ENCODE data around the gene IBSP. TPM values are rescaled to one million over a fixed set of nuclear protein-coding genes. Genes with fewer than 3 reads are reported as not detected.

IBSP gene
- total RNA-seq = not detected
- not detected for polyA plus RNA-seq
- 0 reads per million in 6 experiments for total RNA-seq

- Mint-ChIP-seq H3K27ac (no peak within 1 kb of the TSS), H3K27me3 (peaks cover 0 to 6% (median 0%) of the 10 kb centered on the region in 5 donors), H3K4me1 (no peaks in the 10 kb centered on the region), H3K4me3 (no peak within 1 kb of the TSS), H3K36me3 (no peaks in the 10 kb centered on the region), H3K9me3 (no peaks in the 10 kb centered on the region)
- POLR2A ChIA-PET = no interaction called here
- ATAC-seq (no peak), DNase-seq (no peak)
Observed at GRCh38 chr4:87799301-87800113, at the start of gene IBSP. Gene IBSP (plus strand): TSS chr4:87799554. CDS start chr4:87802362, 2,808 bp downstream.

- no peak overlapping the region for H3K4me3 Mint-ChIP-seq
- DNase-seq = no peak
- POLR2A ChIA-PET = no interaction called here
- H3K9me3 Mint-ChIP-seq = peaks cover 0 to 17% (median 6%) of the 10 kb centered on the region in 9 donors
- H3K36me3 Mint-ChIP-seq = peaks cover 0 to 4% (median 0%) of the 10 kb centered on the region in 3 donors
- ATAC-seq = no peak
- H3K4me1 Mint-ChIP-seq = no peaks in the 10 kb centered on the region
- H3K27me3 Mint-ChIP-seq = peaks cover 0 to 15% (median under 1%) of the 10 kb centered on the region in 5 donors
- no peak overlapping the region for H3K27ac Mint-ChIP-seq
Observed at GRCh38 chr4:87749883-87750282, 49.5 kb upstream of the IBSP start.

- Mint-ChIP-seq H3K27me3 (peaks cover 2 to 8% (median 5%) of the 10 kb centered on the region in 5 donors), H3K36me3 (no peaks in the 10 kb centered on the region), H3K27ac (no peak overlapping the region), H3K4me1 (no peaks in the 10 kb centered on the region), H3K9me3 (peaks cover 0 to 5% (median 0%) of the 10 kb centered on the region in 9 donors), H3K4me3 (no peak overlapping the region)
- POLR2A ChIA-PET = no interaction called here
- DNase-seq (no peak), ATAC-seq (no peak)
Observed at GRCh38 chr4:87758270-87758669, 41.1 kb upstream of the IBSP start.

- peaks cover 2 to 8% (median 5%) of the 10 kb centered on the region in 5 donors for H3K27me3 Mint-ChIP-seq
- H3K4me1 Mint-ChIP-seq = no peaks in the 10 kb centered on the region
- ATAC-seq (no peak), DNase-seq (no peak)
- H3K9me3 Mint-ChIP-seq = peaks cover 0 to 11% (median 2%) of the 10 kb centered on the region in 9 donors
- H3K4me3 Mint-ChIP-seq = no peak overlapping the region
- POLR2A ChIA-PET = no interaction called here
- H3K36me3 Mint-ChIP-seq = no peaks in the 10 kb centered on the region
- no peak overlapping the region for H3K27ac Mint-ChIP-seq
Observed at GRCh38 chr4:87762311-87762710, 37.0 kb upstream of the IBSP start.

GRCh38 chr4:87781569-87781968, 17.8 kb upstream of the IBSP start:
- H3K27ac Mint-ChIP-seq = no peak overlapping the region
- POLR2A ChIA-PET = no interaction called here
- H3K4me1 Mint-ChIP-seq = no peaks in the 10 kb centered on the region
- H3K9me3 Mint-ChIP-seq = peaks cover 0 to 2% (median 0%) of the 10 kb centered on the region in 9 donors
- no peak for ATAC-seq
- DNase-seq = no peak
- H3K27me3 Mint-ChIP-seq = peaks cover 0 to 6% (median 0%) of the 10 kb centered on the region in 5 donors
- H3K4me3 Mint-ChIP-seq = no peak overlapping the region
- no peaks in the 10 kb centered on the region for H3K36me3 Mint-ChIP-seq

GRCh38 chr4:87783781-87784180, 15.6 kb upstream of the IBSP start:
- Mint-ChIP-seq H3K36me3 (no peaks in the 10 kb centered on the region), H3K4me3 (no peak overlapping the region), H3K9me3 (peaks cover 0 to 2% (median 0%) of the 10 kb centered on the region in 9 donors), H3K27ac (no peak overlapping the region), H3K27me3 (peaks cover 0 to 3% (median 0%) of the 10 kb centered on the region in 5 donors), H3K4me1 (no peaks in the 10 kb centered on the region)
- POLR2A ChIA-PET = no interaction called here
- no peak for DNase-seq
- ATAC-seq = no peak

- Mint-ChIP-seq H3K27ac (no peak overlapping the region), H3K9me3 (no peaks in the 10 kb centered on the region), H3K27me3 (peaks cover 0 to 2% (median 0%) of the 10 kb centered on the region in 5 donors), H3K36me3 (no peaks in the 10 kb centered on the region), H3K4me1 (no peaks in the 10 kb centered on the region), H3K4me3 (no peak overlapping the region)
- ATAC-seq = no peak
- POLR2A ChIA-PET = no interaction called here
- no peak for DNase-seq
Observed at GRCh38 chr4:87785731-87786509, 13.4 kb upstream of the IBSP start.

- ATAC-seq = no peak
- Mint-ChIP-seq H3K4me1 (no peaks in the 10 kb centered on the region), H3K4me3 (no peak overlapping the region), H3K27me3 (no peaks in the 10 kb centered on the region), H3K9me3 (no peaks in the 10 kb centered on the region), H3K27ac (no peak overlapping the region), H3K36me3 (no peaks in the 10 kb centered on the region)
- POLR2A ChIA-PET = no interaction called here
- DNase-seq = no peak
Observed at GRCh38 chr4:87802858-87803257, 3.5 kb downstream of the IBSP start.

- DNase-seq (no peak), ATAC-seq (no peak)
- Mint-ChIP-seq H3K36me3 (no peaks in the 10 kb centered on the region), H3K27ac (no peak overlapping the region), H3K9me3 (no peaks in the 10 kb centered on the region), H3K4me3 (no peak overlapping the region), H3K27me3 (no peaks in the 10 kb centered on the region), H3K4me1 (no peaks in the 10 kb centered on the region)
- POLR2A ChIA-PET = no interaction called here
Observed at GRCh38 chr4:87803421-87803820, 4.1 kb downstream of the IBSP start.

GRCh38 chr4:87804871-87805270, 5.5 kb downstream of the IBSP start:
- no peak overlapping the region for H3K4me3 Mint-ChIP-seq
- POLR2A ChIA-PET = no interaction called here
- no peak overlapping the region for H3K27ac Mint-ChIP-seq
- ATAC-seq (no peak), DNase-seq (no peak)
- H3K9me3 Mint-ChIP-seq = no peaks in the 10 kb centered on the region
- no peaks in the 10 kb centered on the region for H3K4me1 Mint-ChIP-seq
- no peaks in the 10 kb centered on the region for H3K36me3 Mint-ChIP-seq
- H3K27me3 Mint-ChIP-seq = no peaks in the 10 kb centered on the region

- DNase-seq (no peak), ATAC-seq (no peak)
- peaks cover 0 to under 1% (median 0%) of the 10 kb centered on the region in 5 donors for H3K27me3 Mint-ChIP-seq
- H3K4me1 Mint-ChIP-seq = no peaks in the 10 kb centered on the region
- peaks cover 0 to 3% (median 0%) of the 10 kb centered on the region in 9 donors for H3K9me3 Mint-ChIP-seq
- H3K27ac Mint-ChIP-seq = no peak overlapping the region
- POLR2A ChIA-PET = no interaction called here
- no peak overlapping the region for H3K4me3 Mint-ChIP-seq
- H3K36me3 Mint-ChIP-seq = no peaks in the 10 kb centered on the region
Observed at GRCh38 chr4:87805971-87806370, 6.6 kb downstream of the IBSP start.

GRCh38 chr4:87806520-87806919, 7.2 kb downstream of the IBSP start:
- no peak for ATAC-seq
- Mint-ChIP-seq H3K27ac (no peak overlapping the region), H3K27me3 (peaks cover 0 to 4% (median 0%) of the 10 kb centered on the region in 5 donors), H3K4me3 (no peak overlapping the region), H3K36me3 (no peaks in the 10 kb centered on the region), H3K4me1 (no peaks in the 10 kb centered on the region), H3K9me3 (peaks cover 0 to 8% (median 0%) of the 10 kb centered on the region in 9 donors)
- no peak for DNase-seq
- POLR2A ChIA-PET = no interaction called here

GRCh38 chr4:87807402-87807801, 8.0 kb downstream of the IBSP start:
- H3K4me1 Mint-ChIP-seq = no peaks in the 10 kb centered on the region
- DNase-seq (no peak), ATAC-seq (no peak)
- H3K4me3 Mint-ChIP-seq = no peak overlapping the region
- H3K36me3 Mint-ChIP-seq = no peaks in the 10 kb centered on the region
- peaks cover 0 to 4% (median 0%) of the 10 kb centered on the region in 5 donors for H3K27me3 Mint-ChIP-seq
- H3K9me3 Mint-ChIP-seq = peaks cover 0 to 10% (median 0%) of the 10 kb centered on the region in 9 donors
- H3K27ac Mint-ChIP-seq = peak overlapping the region in 1 of 10 donors; percentile 18
- POLR2A ChIA-PET = no interaction called here

All from naive thymus-derived CD8-positive, alpha-beta T cell (primary cell).